Activated T-cell treated with anti-CD3 and anti-CD28 coated beads for 24 hours (primary cell): ENCODE measurements around the gene CADPS.
"Not testable (repeated sequence)": the region's sequence is repeated elsewhere in the genome, so short reads cannot be mapped to it uniquely, and the experiment has no call there.

Experiments used
- DNase-seq: peaks from one replicate; pipeline ENCODE4 v3.0.0-alpha.2; 2020; ENCODE audit warnings: low read depth

CADPS gene

DNA sequence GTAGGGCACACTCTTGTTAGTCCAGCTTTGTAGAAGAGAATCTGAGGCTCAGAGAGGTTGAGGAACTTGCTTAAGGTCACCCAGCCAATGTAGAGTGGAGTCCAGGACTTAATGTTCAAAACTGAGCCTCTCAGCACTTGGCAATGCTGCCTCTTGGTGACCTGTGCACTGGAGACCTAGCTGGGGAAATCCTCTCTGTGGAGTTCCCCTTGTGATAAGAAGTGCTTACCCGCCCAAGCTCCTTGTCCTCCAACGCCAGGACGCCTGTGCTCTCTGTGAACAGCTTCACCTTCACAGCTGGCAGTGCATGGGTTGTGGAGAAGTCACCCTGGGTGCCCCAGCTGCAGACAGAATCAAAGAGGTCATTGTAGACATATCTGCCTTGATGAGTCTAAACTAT is 282.8 kb downstream of the CADPS start:
- no peak for DNase-seq

DNA sequence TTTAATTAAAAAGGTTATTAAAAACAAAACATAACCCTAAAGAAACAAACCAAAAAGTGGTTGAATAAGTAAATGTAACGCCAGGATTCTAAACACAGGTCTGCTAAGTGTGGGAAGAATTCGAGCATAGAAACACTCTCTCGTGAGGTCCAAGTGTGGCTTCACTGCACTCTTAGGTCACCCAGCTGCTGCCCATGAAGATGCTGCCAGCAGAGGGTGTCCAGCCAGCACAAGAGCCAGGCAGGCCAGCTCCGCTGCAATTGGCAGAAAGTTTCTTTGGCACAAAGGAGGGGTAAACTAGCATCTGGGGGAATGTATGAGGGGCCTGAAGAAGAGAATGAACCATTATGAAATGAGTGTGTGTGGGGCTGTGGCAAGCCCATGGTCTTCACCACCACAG is 286.1 kb downstream of the CADPS start:
- no peak for DNase-seq

DNA sequence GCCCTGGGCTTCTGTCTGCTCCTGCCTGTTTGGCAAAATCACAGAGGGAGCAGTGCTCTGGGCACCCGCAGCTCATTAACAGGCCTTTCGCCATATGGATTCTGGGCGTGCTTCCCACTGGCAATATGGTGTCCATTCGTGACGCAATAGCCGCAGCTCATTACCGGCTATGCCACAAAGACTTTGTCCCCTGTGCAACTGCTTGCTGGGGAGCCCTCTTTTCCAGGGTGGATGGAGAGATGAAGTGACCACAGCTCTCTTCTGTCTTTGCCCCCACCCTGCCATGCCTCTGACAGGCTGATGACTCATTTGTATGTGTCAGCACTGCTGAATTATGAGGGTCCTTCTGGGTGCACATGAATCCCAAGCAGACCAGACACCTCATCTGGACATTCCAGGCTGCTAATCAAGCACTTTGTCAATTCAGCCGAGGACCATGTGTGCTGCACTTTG is 287.6 kb downstream of the CADPS start:
- DNase-seq = no peak

DNA sequence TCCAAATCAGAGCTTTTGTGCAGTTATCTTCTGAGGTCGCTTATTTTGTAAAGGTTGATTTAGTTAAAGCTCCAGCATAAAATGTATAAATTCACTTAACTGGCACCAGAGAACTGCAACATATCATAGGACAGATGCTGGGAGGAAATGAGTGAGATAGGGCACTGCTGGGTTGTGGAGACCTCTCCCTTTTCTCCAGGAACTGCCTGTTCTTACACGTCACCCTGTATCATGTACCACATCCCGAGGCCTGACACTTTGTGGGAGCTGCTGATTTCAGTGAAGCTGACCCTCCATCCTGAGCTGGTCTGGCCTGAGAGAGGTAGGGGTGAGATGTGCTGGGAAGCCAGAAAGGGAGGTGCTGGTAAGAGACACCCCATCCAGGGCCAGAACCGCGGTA is 288.0 kb downstream of the CADPS start:
- DNase-seq = no peak

DNA sequence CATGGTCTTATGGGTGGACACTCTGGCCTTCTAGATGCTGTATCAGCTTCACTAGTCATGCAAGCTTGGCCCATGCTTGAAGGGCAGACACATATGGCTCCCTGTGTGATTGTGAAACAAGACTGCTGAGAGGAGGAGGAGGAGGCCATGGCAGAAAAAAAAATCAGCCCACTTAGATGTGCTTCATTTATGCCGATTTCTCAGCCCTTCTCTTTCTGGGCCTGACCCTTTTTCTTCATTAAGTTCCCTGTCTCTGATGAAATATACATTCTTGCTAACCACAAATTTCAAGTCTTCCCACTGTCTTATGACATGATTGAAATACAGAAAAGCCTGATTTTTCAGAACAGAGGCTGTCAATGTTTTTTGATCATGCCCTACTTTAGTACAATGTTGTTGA is 288.9 kb downstream of the CADPS start:
- no peak for DNase-seq

DNA sequence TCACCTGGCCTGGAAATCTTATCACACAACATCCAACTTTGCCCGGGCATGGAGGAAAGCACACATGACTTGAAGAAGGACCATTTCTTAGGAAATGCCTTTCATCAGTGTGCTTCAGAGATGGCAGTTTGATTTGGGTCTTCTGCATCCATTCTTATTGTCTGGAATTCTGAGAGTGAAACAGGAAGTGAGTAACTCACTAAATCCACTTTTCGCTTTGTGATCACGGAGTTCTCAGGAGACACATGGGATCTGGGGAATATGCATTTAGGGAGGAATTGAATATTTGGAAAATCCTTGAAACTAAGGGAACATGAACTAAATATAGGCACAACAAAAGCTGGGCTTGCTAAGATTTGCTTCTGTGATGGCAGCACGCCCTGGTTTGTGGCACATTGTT is 289.4 kb downstream of the CADPS start:
- DNase-seq = no peak

DNA sequence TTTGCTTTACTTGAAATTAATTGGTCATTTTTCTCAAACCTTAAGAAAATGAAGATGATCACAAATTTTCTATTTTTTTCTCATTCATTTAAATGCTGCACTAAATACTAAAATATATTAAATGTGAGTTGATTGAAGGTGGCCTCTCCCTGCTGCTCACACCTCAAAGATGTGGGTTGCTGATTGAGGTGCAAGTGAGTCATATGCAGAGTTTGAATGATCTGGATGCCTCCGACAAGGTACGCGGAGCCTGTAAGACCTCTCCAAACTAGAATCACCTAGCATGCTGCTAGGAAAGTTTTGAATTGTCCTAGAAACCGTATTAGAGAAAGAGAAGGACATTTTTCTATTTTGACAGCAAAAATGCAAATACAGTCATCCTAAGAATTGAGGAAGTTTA is 290.6 kb downstream of the CADPS start:
- no peak for DNase-seq

DNA sequence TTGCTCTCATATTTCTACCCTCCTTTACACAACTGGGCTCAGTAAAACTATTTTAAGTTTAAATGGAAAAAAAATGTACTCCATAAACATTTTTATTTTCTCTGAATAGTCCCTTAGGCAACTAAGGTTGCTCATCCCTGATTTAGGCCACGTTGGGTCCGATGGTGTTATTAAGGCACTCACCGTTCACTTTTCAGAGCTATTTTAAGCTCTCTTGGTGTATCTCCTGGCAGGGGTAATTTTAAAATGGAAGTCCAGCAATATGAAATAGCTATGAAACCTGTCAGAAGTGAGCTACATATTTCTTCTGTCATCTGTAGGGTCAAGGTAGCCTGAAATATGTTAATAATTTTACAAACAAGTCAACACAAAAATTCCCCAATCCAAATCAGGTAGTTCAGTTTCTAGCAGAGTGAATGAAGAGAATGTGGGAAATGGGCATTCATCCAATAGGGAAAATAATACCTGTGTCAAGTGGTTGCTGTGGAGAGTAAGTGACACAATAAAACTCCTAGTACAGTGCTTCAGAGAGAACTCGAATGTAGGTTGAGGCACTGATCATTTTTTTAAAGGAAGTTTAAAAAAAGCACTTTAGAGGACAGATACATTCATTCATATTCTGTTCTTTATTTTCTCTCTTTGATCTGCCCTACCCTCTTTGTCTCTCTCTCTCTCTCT is 292.6 kb downstream of the CADPS start:
- DNase-seq = no peak

DNA sequence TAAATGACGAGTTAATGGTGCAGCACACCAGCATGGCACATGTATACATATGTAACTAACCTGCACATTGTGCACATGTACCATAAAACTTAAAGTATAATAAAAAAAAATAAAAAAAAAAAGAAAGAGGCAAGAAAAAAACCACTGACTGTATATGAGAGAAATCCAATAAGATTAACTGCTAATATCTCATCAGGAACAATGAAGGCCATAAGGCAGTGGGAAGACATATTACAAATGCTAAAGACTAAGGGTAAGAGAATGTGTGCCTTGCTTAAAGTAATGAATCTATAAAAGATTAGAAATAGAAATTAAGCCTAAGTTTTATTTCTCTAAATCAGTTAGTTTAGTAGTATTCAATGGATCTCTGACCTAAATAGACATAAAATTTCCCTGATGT is 294.7 kb downstream of the CADPS start:
- not testable (repeated sequence) for DNase-seq

DNA sequence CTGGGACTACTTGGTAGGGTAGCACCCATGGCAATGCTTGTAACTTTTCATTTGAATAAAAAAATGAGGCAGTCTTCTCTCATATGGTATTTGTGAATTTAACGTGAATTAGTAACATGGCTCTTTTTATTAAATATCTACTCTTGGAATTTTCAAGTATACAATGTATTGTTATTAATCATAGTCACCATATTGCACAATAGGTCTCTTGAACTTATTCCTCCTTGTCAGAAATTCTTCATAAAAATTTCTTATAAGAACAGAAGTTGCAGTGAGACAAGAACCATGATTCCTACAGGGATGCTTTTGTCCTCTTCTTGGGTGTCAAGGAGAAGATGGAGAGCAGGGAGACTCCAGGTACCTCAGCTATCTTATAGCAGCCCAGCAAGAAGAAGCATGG is 298.1 kb downstream of the CADPS start:
- no peak for DNase-seq

DNA sequence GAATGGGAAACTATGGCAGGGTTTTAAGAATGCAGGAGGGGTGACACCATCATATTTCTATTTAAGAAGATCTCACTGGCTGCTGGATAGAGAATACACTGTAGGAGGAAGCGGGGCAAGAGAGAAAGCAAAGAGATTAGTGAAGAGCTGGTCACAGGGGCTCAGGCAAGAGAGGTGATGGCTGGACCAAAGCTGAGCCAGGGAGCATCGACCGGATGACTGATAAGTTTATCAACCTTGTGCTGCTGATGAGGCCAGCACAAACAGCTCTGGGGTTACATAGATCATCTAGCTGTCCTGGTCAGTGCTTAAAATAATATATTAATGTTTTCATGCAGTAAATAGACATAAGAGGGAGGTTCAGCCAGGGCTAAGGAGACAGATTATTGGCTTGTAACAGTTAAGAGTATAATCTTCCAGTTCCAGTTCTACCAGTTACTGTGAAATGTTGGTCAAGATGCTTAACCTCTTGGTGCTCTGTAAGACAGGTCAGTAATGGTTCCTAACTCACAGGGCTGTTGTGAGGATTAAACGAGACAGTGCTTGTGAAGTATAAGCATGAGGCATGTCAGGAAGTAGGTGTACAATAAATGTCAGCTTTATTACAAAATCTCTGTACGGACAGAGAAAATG is 300.8 kb downstream of the CADPS start:
- DNase-seq = no peak

DNA sequence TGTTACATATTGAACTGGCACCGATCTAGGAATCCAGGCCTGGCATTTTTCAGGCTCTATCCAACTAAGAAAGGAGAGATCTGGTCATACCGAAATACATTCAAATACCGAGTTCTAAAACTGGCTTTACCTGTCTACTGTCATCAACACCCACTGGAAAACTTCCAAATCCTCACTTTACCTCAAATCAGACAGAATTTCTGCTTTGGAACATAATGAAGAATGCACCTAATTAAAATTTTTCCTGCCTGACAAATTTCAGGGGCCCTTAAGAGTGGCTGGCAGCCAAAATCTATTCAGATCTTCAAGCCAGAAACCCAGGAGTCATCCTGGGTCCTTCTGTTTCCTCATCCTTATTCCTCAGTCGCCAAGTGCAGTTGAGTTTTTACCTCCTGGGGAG is 303.3 kb downstream of the CADPS start:
- DNase-seq = no peak

DNA sequence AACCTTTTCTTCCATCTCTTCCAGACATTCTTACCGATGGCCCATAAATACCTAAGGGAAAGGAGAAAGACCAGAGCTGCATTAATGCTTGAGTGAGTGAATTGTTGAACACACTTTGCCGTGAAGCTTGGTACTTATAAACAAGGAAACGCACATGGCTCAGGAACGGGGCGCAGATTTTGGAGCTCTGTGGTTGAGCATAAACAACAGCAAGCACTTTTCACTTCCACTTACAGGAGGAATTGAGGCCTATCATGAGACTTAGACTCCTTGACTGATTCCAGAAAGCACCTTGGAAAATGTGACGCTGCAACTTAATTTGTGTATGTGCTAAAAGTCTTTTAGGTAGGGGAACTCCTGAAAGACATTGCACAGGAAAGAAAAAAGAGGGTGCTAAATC is 304.3 kb downstream of the CADPS start:
- no peak for DNase-seq

DNA sequence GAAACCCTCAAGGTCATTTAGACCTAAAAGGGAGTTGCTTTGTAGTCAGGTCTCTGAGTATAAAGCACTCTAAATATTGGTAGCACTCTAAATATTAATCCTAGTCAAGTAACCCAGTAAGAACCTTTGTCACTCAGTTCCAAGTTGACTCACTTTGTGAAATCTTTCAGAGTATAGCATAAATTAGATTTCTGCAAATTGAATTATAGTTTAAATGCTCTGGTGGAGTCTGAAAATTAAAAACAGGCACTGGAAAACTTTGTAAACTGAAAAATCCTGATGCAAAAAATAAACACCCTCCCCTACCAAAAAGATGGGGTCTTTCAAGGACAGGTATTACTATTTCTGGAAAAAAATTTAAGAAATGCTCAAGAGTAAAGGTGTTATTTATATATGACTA is 305.6 kb downstream of the CADPS start:
- DNase-seq = no peak

DNA sequence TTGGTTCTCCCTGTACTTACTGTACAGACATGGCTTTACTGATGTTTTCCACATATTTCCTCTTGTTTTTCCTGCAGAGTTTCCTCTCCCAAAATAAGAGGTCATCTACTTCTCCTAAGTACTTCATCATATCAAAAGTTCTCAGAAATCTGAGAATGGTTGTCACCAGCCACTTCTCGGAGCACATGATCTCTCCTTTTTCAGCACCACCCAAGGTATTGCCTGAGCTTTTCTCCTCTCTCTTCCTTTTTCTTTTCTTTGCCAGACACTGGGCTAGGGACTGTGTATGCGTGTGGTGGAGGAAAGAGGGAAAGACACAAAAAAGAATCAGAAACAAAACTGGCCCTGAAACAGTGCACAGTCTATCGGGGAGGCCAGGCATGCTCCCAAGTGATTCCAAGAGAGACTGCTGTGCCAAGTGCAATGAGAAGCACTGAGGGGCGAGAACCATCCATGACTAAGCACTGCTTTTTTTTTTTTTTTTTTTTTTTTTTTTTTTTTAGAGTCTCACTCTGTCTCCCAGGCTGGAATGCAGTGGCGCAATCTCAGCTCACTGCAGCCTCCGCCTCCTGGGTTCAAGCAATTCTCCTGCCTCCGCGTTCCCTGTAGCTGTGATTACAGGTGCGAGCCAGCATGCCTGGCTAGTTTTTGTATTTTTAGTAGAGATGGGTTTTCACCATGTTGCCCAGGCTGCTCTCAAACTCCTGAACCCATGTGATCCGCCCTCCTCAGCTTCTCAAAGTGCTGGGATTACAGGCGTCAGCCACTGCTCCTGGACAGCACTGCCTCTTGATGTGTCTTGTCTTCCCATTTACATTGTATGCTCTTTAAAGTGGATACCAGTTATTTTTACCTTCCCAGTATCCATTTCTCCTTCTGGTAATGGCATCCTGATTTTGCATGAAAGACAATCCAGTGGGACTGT is 307.9 kb downstream of the CADPS start:
- no peak for DNase-seq

DNA sequence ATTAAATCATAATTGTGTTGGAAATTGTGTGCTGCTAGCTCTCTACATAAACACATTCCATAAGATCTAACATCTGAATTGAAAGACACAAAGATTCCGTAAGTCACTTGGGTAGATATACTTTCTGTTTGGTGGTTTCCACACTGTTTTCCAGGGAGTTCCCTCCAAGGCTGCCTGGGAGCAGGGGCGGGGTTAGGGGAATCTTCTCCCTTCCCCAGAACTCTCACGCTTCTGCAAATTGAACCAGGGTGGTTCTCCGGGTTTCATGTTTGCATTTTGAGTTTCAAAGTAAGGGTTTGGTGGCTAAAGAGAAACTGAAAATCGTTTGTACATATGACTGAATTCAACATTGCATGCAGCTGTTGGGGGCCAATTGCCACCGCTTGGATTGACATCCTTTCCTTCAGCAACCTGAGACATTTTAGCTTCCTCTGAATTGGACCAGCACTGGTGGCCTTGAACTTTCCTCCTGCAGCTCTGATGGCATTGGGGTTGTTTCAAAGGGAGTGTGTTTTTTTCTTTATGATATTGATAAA is 309.1 kb downstream of the CADPS start:
- DNase-seq = no peak

DNA sequence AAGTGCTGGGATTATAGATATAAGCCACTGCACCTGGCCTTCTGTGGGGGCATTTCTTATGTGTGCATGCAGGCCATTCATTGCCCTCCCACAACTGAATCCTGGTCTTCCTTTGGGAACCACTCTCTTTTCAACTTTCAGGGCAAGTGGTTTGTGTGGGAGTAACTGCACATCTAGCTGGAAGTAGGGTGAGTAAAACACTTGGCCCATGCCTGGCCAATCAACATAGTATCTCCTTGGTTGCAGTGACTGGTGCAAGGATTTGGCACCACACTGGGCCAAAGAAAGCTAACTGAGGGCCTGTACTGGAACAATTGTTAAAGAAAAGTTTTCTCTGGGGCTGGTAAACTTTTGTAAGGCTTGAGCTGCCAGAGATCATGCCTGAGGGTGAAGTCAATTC is 312.6 kb downstream of the CADPS start:
- DNase-seq = no peak

DNA sequence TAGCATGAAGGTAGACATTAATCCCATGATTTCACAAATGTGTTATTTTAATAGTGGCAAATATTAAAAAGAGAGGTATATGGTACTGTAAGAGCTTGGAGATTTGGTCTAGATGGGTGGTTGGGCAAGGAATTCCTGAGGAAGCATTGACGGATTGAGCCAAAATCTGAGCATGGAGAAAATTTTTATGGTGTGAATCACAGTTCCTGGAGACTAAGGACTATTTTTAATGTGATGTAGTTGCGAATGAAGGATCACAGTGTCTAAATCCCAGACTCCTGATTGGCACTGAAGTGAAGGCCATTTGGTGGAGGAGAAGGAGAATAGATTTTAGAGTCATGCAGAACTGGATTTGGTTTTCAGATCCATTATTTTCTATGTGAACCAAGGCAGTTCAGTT is 313.2 kb downstream of the CADPS start:
- no peak for DNase-seq

DNA sequence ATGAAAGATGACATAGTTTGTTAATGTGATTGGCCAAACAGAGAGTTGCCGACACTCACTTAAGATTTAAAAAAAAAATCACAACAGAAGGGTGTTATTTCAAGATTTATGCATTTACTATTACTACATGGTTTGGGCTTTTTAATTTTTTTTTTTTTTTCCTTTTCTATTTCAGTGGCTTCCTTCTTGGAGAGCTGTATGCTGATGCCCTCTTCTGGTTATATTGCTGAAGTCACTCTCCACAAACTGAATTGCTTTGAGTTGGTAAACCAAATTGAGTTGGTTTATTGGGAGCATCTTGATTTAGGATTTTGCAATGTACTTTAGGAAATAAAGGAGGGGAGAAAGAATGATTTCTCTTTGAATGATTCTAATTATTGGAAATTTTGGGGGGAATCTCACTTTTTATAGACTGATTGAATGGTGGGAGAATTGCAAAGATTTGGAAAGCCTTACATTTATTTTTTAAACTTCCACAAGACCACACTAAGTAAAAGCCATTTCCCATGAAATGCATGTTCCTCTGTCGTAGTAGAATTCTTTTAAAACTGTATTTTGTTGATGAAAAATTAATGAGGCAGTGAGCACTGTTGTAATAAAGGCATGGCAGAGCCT is 315.3 kb downstream of the CADPS start:
- DNase-seq = no peak

DNA sequence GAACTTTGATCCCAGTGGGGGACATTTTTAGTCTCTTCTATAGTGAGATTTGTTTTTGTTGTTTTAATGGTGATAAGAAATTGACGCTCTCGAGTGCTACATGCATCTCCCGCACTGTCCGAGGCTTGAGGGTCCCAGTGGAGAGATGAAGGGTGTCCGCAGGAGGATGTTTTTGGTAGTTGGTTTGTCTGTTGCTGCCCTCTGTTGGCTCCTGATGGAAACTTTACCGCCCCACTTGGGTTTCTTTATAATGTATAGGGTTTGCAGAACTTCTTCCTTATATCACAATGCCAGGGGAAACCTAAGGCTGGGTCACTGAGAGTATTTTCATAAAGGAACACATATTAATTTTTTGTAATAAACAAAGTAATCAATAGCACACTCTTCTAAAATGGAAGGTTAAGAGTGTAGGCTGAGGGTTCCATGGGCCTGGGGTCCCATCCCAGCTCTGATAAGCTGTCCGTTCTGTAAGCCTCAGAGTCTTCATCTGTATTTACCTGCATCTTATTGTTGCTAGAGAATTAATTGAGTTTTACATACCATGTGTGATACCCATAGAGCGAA is 316.6 kb downstream of the CADPS start:
- DNase-seq = no peak

DNA sequence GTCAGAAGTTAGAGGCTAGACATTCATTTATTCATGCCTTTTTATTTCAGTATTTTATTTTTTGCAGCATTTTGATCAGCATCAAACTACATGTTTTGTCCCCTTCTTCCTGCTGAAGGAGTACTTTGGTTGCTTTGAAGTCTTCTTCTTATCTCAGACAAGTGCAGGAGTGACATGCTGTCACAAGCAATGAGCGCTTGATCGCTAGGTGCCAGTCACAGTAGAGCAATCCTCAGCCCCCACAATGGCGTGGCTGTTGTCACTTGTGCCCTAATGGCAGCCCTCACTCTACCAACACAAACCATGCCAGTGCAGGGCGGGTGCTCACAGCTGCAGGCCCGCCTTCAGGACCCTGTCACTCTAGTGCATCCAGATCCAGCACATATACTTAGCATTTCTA is 317.2 kb downstream of the CADPS start:
- no peak for DNase-seq

DNA sequence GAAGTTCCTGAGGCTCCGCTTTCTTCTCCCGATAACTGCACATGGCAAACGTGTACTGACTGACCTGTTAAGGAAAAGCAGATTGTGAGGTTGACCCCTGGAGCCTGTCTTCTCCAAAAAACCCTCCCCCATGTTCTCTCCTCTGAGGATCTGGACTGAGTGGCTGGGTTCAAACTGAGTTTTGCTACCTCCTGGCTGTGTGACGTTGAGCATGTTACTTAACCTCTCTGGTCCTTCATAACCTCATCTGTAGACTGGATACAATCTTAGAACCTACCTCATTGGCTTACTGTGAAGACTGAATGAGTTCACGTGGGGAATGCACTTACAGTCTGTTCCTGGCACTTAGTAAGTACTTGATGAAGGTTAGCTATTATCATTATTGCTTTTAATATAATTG is 317.8 kb downstream of the CADPS start:
- no peak for DNase-seq
